Upper lobe of left lung (tissue), 6 donors: ENCODE data around the gene CASP8. TPM values are rescaled to one million over a fixed set of nuclear protein-coding genes. Genes with fewer than 3 reads are reported as not detected.

Experiments used
- ATAC-seq, 2 donors: fragments of 200-7000 bp; cut with Tn5 transposase; one replicate each; pipeline ENCODE4 v1.9.1; 2022; ENCODE audit warnings: mild to moderate bottlenecking in 2 of 2, moderate library complexity in 2 of 2; ENCODE audit not compliant: low FRiP score in 2 of 2
- DNase-seq, 2 donors: peaks; one replicate each; pipeline ENCODE4 v3.0.0-alpha.2; 2019 to 2020
- H3K27ac ChIP-seq, 4 donors: fragments of 200-600 bp; sonication (generic); one replicate each; pipeline ENCODE4 v1.5.1; 2016 to 2019
- H3K27me3 ChIP-seq, 4 donors: fragments of 200-600 bp; sonication (generic); one replicate each; pipeline ENCODE4 v1.5.1; 2017 to 2019
- H3K36me3 ChIP-seq, 4 donors: fragments of 200-600 bp; sonication (generic); one replicate each; pipeline ENCODE4 v1.5.1; 2016 to 2019
- H3K4me1 ChIP-seq, 4 donors: fragments of 200-600 bp; sonication (generic); one replicate each; pipeline ENCODE4 v1.5.1; 2018 to 2019
- H3K4me3 ChIP-seq, 4 donors: fragments of 200-600 bp; sonication (generic); one replicate each; pipeline ENCODE4 v1.5.1; 2017 to 2019; ENCODE audit warnings: mild to moderate bottlenecking in 2 of 4, moderate library complexity in 1 of 4
- H3K9me3 ChIP-seq, 4 donors: fragments of 200-600 bp; sonication (generic); one replicate each; pipeline ENCODE4 v1.5.1; 2018 to 2019
- EP300 ChIP-seq, 4 donors: sonication (generic); formaldehyde crosslinking; IDR thresholded peaks; one replicate each; pipeline ENCODE4 v1.5.1; 2017; ENCODE audit warnings: antibody characterized with exemption in 4 of 4, control low read depth in 2 of 4
- POLR2A ChIP-seq, 4 donors: fragments of 450-650 bp; IDR thresholded peaks; one replicate each; pipeline ENCODE4 v1.5.1; 2016 to 2017; ENCODE audit warnings: antibody characterized with exemption in 4 of 4, mild to moderate bottlenecking in 2 of 4
- POLR2AphosphoS5 ChIP-seq, 2 donors: sonication (generic); formaldehyde crosslinking; IDR thresholded peaks; one replicate each; pipeline ENCODE4 v1.5.1; 2017; ENCODE audit warnings: antibody characterized with exemption in 2 of 2
- WGBS, 2 donors: methylation state at CpG; one replicate each; pipeline ENCODE4 v1.1.5; 2017 to 2018; 5-methylcytosine and 5-hydroxymethylcytosine counted together
- total RNA-seq, 6 donors: library from RNA; depleted of rRNA in 4 of 6; stranded (reverse); fragments of >200 nt in 4 of 6; gene quantifications; one replicate each; pipeline versions ENCODE4 v1.1.0 to v1.2.1, GENCODE V29; 2016 to 2021
- TF ChIP-seq, protein P1 (sequence below), 6 experiments: fragments of 450-650 bp in 4 of 6; fragments of 200-600 bp in 2 of 6; sonication (generic) in 2 of 6; IDR thresholded peaks; one replicate each; pipeline ENCODE4 v1.5.1; 2016 to 2019; ENCODE audit warnings: antibody characterized with exemption in 6 of 6
- donor health status: DM: no; HTN: no; CAD: no; lungs with moderate emphysema.
- donor health status: DM: no; HTN: yes; CAD: no; lungs with severe emphysema.

The CASP8 gene
- total RNA-seq, 6 donors from 2014 or later, result 23.7 to 81.7 (median 40.6) TPM

DNA sequence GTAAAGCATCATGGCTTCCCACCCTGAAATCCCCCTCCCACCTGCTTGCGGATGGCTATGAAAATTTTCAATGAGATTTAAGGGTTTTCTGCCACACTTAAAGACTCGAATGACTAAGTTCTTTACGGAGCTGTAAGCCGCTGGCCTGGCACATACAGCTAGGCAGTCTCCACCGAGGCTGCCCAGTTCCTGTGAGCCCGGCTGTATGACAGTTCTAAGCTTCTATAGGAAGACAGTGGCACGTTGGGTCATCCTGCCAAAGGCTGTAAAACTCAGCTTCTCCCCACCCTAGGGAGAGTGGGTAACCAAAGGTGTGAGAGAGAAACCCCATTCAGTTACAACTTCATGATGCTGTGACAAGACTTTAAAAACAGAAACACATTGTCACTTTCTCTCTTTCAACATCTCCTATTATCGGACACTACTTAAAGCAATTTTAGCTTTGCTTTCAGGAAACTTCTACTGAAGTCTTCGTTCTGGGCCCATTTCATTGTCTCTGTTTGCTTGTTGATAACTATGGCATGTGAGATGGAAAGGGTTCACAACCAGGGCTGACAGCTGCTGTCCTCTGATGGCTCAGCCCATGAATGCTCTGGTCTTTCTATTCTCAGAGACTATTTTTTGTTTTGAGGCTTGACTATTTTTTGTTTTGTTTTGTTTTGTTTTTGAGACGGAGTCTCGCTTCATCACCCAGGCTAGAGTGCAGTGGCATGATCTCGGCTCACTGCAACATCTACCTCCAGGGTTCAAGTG lies 7.1 kb downstream of the CASP8 start:
- H3K27ac ChIP-seq, result no peak overlapping the region
- no peaks in the 10 kb centered on the region for H3K27me3 ChIP-seq
- DNase-seq (no peak), ATAC-seq (no peak)
- WGBS, 2 donors, result 83 to 86% methylated on average over 12 of the region's 12 CpGs
- TF ChIP-seq, protein P1, sequence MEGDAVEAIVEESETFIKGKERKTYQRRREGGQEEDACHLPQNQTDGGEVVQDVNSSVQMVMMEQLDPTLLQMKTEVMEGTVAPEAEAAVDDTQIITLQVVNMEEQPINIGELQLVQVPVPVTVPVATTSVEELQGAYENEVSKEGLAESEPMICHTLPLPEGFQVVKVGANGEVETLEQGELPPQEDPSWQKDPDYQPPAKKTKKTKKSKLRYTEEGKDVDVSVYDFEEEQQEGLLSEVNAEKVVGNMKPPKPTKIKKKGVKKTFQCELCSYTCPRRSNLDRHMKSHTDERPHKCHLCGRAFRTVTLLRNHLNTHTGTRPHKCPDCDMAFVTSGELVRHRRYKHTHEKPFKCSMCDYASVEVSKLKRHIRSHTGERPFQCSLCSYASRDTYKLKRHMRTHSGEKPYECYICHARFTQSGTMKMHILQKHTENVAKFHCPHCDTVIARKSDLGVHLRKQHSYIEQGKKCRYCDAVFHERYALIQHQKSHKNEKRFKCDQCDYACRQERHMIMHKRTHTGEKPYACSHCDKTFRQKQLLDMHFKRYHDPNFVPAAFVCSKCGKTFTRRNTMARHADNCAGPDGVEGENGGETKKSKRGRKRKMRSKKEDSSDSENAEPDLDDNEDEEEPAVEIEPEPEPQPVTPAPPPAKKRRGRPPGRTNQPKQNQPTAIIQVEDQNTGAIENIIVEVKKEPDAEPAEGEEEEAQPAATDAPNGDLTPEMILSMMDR (IDR thresholded peaks at IDR 0.05), result no peak
- no peak for TF ChIP-seq EP300 (IDR thresholded peaks at IDR 0.05)
- TF ChIP-seq POLR2AphosphoS5 (IDR thresholded peaks at IDR 0.05), result no peak
- H3K9me3 ChIP-seq, result no peaks in the 10 kb centered on the region
- peaks cover 6 to 12% (median 11%) of the 10 kb centered on the region in 4 donors for H3K4me1 ChIP-seq
- peaks cover 3 to 53% (median 13%) of the 10 kb centered on the region in 4 donors for H3K36me3 ChIP-seq
- H3K4me3 ChIP-seq, result no peak overlapping the region

DNA sequence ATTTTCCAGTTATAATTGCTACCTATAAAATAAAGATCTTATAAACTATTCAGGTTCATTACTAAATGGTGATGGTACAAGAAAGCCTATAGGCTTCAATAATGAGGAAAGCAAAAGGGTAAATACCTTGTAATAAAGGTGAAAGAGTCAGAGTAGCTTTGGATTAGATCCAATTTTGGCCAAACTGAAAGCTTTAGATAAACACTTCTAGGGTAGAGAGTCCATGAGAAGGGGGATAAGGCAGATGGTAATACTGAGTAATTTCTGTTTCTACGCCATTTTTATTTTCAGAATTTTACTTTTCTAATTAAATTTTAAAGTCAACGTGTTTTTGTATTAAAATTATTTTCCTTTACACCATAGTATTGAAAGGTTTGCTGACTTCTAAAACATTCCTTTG lies 9.4 kb downstream of the CASP8 start:
- ATAC-seq (no peak), DNase-seq (no peak)
- H3K4me3 ChIP-seq, result no peak overlapping the region
- peaks cover 0 to 4% (median 2%) of the 10 kb centered on the region in 4 donors for H3K4me1 ChIP-seq
- no peak for TF ChIP-seq POLR2A (IDR thresholded peaks at IDR 0.05)
- no peak for TF ChIP-seq EP300 (IDR thresholded peaks at IDR 0.05)
- TF ChIP-seq, protein P1 (IDR thresholded peaks at IDR 0.05), result no peak
- no peak for TF ChIP-seq POLR2AphosphoS5 (IDR thresholded peaks at IDR 0.05)
- no peaks in the 10 kb centered on the region for H3K27me3 ChIP-seq
- H3K36me3 ChIP-seq, result peaks cover 8 to 76% (median 27%) of the 10 kb centered on the region in 4 donors
- no peak overlapping the region for H3K27ac ChIP-seq
- WGBS, 2 donors, result 85 to 89% methylated on average over 2 of the region's 2 CpGs
- H3K9me3 ChIP-seq, result no peaks in the 10 kb centered on the region

DNA sequence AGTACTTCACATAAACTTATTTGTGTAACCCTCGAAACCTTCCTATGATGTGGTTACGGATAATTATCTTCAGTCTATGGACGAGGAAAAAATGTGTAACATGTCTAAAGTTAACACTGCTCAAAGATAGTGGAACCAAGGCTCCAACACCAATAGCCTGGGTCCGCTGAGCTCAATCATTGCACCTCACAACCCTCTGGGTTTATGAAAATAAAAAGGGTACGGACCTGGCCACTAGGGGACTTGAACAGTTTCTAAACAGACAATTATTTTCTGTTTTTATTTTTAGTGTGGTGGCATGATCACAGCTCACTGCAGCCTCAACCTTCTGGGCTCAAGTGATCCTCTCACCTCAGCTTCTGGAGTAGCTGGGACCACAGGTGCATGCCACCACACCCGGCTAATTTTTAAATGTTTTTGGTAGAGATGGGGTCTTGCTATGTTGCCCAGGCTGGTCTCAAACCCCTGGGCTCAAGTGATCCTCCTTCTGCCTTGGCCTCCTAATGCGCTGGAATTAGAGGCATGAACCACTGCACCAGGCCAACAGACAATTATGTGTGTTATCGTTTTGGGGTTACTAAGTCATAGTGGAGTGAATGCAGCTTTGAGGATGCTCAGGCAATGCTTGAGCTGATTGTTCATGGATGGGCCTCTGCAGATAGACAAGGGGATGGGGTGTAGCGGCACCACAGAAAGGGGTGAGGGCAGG lies 10.1 kb downstream of the CASP8 start:
- Histone ChIP-seq H3K27me3 (no peaks in the 10 kb centered on the region), H3K4me1 (peaks cover 0 to 4% (median 2%) of the 10 kb centered on the region in 4 donors), H3K27ac (no peak overlapping the region), H3K36me3 (peaks cover 9 to 83% (median 33%) of the 10 kb centered on the region in 4 donors), H3K4me3 (no peak overlapping the region), H3K9me3 (no peaks in the 10 kb centered on the region)
- 80 to 84% methylated on average over 8 to 9 of the region's 9 CpGs for WGBS, 2 donors
- DNase-seq (no peak), ATAC-seq (peak in 1 of 2 donors; percentile 49)
- TF ChIP-seq POLR2A (IDR thresholded peaks at IDR 0.05) (no peak), POLR2AphosphoS5 (IDR thresholded peaks at IDR 0.05) (no peak), EP300 (IDR thresholded peaks at IDR 0.05) (no peak)
- TF ChIP-seq, protein P1 (IDR thresholded peaks at IDR 0.05), result no peak

DNA sequence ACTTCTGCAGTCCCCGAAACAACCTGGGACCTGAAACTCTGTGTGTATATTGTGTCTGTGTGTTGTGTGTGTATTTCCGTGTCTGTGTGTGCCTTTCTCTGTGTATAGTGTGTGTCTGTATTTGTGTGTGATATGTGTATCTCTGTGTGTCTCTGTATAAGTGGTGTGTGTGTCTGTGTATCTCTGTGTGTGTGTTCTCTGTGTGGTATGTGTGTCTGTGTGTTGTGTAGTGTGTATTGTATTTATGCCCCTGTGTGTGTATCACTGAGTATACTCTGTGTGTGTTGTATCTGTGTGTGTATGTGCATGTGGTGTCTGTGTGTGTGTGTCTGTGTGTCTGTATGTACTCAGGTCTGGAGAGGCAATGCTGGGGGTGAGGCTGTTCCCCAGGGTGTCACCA lies 11.6 kb downstream of the CASP8 start:
- DNase-seq, result no peak
- 96 to 100% methylated on average over 2 of the region's 2 CpGs for WGBS, 2 donors
- Histone ChIP-seq H3K9me3 (no peaks in the 10 kb centered on the region), H3K36me3 (peaks cover 18 to 91% (median 41%) of the 10 kb centered on the region in 4 donors), H3K4me3 (no peak overlapping the region), H3K4me1 (peaks cover 0 to 4% (median 2%) of the 10 kb centered on the region in 4 donors), H3K27me3 (no peaks in the 10 kb centered on the region), H3K27ac (no peak overlapping the region)
- ATAC-seq, result no peak
- TF ChIP-seq POLR2AphosphoS5 (IDR thresholded peaks at IDR 0.05) (no peak), POLR2A (IDR thresholded peaks at IDR 0.05) (no peak), EP300 (IDR thresholded peaks at IDR 0.05) (no peak)
- TF ChIP-seq, protein P1 (IDR thresholded peaks at IDR 0.05), result no peak
